ENCODE results near the gene GSTK1. TPM values are rescaled to one million over a fixed set of nuclear protein-coding genes. Genes with fewer than 3 reads are reported as not detected.

Gene GSTK1
- total and polyA plus RNA-seq, 11 donors: 123 to 349 (median 278) TPM

- no peaks in the 10 kb centered on the region for H3K9me3 ChIP-seq
- TF ChIP-seq POLR2A (IDR thresholded peaks at IDR 0.05) (no peak), CTCF (IDR thresholded peaks at IDR 0.05) (peak; percentile 71 to 87 (median 80))
- H3K4me1 ChIP-seq: peaks cover 0 to 31% (median 0%) of the 10 kb centered on the region in 12 donors
- H3K27ac ChIP-seq: no peak overlapping the region
- DNase-seq (peak; percentile 64 to 83 (median 70)), ATAC-seq (peak in 3 of 4 donors; percentile 86 to 93 (median 89))
- peaks cover 0 to 83% (median 74%) of the 10 kb centered on the region in 9 donors for H3K36me3 ChIP-seq
- WGBS, 4 donors: 42 to 56% (median 50%) methylated on average over 10 of the region's 10 CpGs
- intact Hi-C loops (cut with DNase I): loop anchor here (1.0 to 10.0 kb wide), 7 partner anchors 43 to 109 kb away; partner anchors contain the start of genes GSTK1 (in 1 of the 10) and ZYX (in 1 of the 10)
- H3K27me3 ChIP-seq: no peaks in the 10 kb centered on the region
- no peak overlapping the region for H3K4me3 ChIP-seq
Observed at GRCh38 chr7:143305423-143306070, 42.3 kb downstream of the GSTK1 start.

GRCh38 chr7:143308632-143309031 lies 45.4 kb downstream of the GSTK1 start:
- intact Hi-C loops (cut with DNase I): loop anchor here in 6 of 10 donors (5.0 to 10.0 kb wide), 4 partner anchors 46 to 106 kb away; partner anchors contain the start of genes GSTK1 (in 1 of the 6) and ZYX (in 1 of the 6)
- no peak overlapping the region for H3K27ac ChIP-seq
- H3K9me3 ChIP-seq: no peaks in the 10 kb centered on the region
- WGBS, 4 donors: 86 to 89% (median 88%) methylated on average over 2 of the region's 2 CpGs
- TF ChIP-seq POLR2A (IDR thresholded peaks at IDR 0.05): no peak
- no peak for TF ChIP-seq CTCF (IDR thresholded peaks at IDR 0.05)
- H3K27me3 ChIP-seq: no peaks in the 10 kb centered on the region
- H3K4me1 ChIP-seq: peaks cover 0 to 19% (median 0%) of the 10 kb centered on the region in 12 donors
- H3K36me3 ChIP-seq: peaks cover 0 to 53% (median 43%) of the 10 kb centered on the region in 9 donors
- ATAC-seq (peak in 1 of 4 donors; percentile 27), DNase-seq (no peak)
- H3K4me3 ChIP-seq: no peak overlapping the region

- Histone ChIP-seq H3K27me3 (no peaks in the 10 kb centered on the region), H3K27ac (no peak overlapping the region), H3K4me3 (no peak overlapping the region), H3K36me3 (peaks cover 0 to 4% (median 0%) of the 10 kb centered on the region in 9 donors), H3K9me3 (no peaks in the 10 kb centered on the region), H3K4me1 (peaks cover 0 to 24% (median 0%) of the 10 kb centered on the region in 12 donors)
- no peak for ATAC-seq
- TF ChIP-seq CTCF (IDR thresholded peaks at IDR 0.05) (no peak), POLR2A (IDR thresholded peaks at IDR 0.05) (no peak)
- DNase-seq: no peak
- intact Hi-C loops (cut with DNase I): loop anchor here in 1 of 10 donors (10.0 kb wide), 1 partner anchor 101 kb away; no protein-coding TSS in a partner anchor
Observed at GRCh38 chr7:143314127-143314526, 50.9 kb downstream of the GSTK1 start.

- WGBS, 4 donors: 51 to 71% (median 62%) methylated on average over 5 of the region's 5 CpGs
Observed at GRCh38 chr7:143315776-143316175, 52.5 kb downstream of the GSTK1 start, which contains the start of gene CLCN1. Gene CLCN1 (plus strand): TSS chr7:143316111. CDS start chr7:143316213, 102 bp downstream.

More at GRCh38 chr7:143315776-143316175, 52.5 kb downstream of the GSTK1 start, which contains the start of gene CLCN1:
- H3K27ac ChIP-seq: no peak within 1 kb of the TSS
- no peak within 1 kb of the TSS for H3K4me3 ChIP-seq
- intact Hi-C loops (cut with DNase I): loop anchor here in 2 of 10 donors (5.0 to 10.0 kb wide), 2 partner anchors 47 to 99 kb away; partner anchors contain the start of gene FAM131B (in 1 of the 2)
- DNase-seq (no peak), ATAC-seq (peak in 1 of 4 donors; percentile 10)
- TF ChIP-seq POLR2A (IDR thresholded peaks at IDR 0.05) (no peak), CTCF (IDR thresholded peaks at IDR 0.05) (no peak)
- H3K27me3 ChIP-seq: no peaks in the 10 kb centered on the region
- peaks cover 0 to 16% (median 0%) of the 10 kb centered on the region in 12 donors for H3K4me1 ChIP-seq
- H3K9me3 ChIP-seq: no peaks in the 10 kb centered on the region
- no peaks in the 10 kb centered on the region for H3K36me3 ChIP-seq

All from heart left ventricle (tissue), 16 donors.